ENCODE measurements around the gene DPF3. TPM values are rescaled to one million over a fixed set of nuclear protein-coding genes. Genes with fewer than 3 reads are reported as not detected.

Gene DPF3
- total RNA-seq, 2 donors from 2014 or later, result 0.78 to 4.0 TPM

- ATAC-seq (no peak), DNase-seq (no peak)
- Histone ChIP-seq H3K4me3 (no peak overlapping the region), H3K36me3 (replicated peaks in 1 of 2; ENCODE audit: insufficient read depth in 1 of 2, low read depth in 2 of 2) (no peaks in the 10 kb centered on the region), H3K27ac (no peak overlapping the region), H3K9me3 (no peaks in the 10 kb centered on the region), H3K4me1 (no peaks in the 10 kb centered on the region), H3K27me3 (no peaks in the 10 kb centered on the region)
- no peak for TF ChIP-seq CTCF (IDR thresholded peaks at IDR 0.05)
- TF ChIP-seq POLR2A (IDR thresholded peaks at IDR 0.05), result no peak
- 57 to 76% methylated on average over 22 to 25 of the region's 27 CpGs for WGBS, 2 donors
- intact Hi-C loops (cut with DNase I), result no loop called here
These were observed 214.3 kb downstream of the DPF3 start for GRCh38 chr14:72679536-72680151.

GRCh38 chr14:72679141-72679535 lies 214.8 kb downstream of the DPF3 start:
- Histone ChIP-seq H3K4me3 (no peak overlapping the region), H3K27ac (no peak overlapping the region), H3K27me3 (no peaks in the 10 kb centered on the region), H3K36me3 (replicated peaks in 1 of 2; ENCODE audit: insufficient read depth in 1 of 2, low read depth in 2 of 2) (no peaks in the 10 kb centered on the region), H3K9me3 (no peaks in the 10 kb centered on the region), H3K4me1 (no peaks in the 10 kb centered on the region)
- ATAC-seq (no peak), DNase-seq (no peak)
- WGBS, 2 donors, result 59 to 92% methylated on average over 14 of the region's 14 CpGs
- TF ChIP-seq POLR2A (IDR thresholded peaks at IDR 0.05), result no peak
- TF ChIP-seq CTCF (IDR thresholded peaks at IDR 0.05), result no peak
- intact Hi-C loops (cut with DNase I), result no loop called here

GRCh38 chr14:72678356-72678755 lies 215.5 kb downstream of the DPF3 start:
- no peaks in the 10 kb centered on the region for H3K36me3 ChIP-seq (replicated peaks in 1 of 2; ENCODE audit: insufficient read depth in 1 of 2, low read depth in 2 of 2)
- no peaks in the 10 kb centered on the region for H3K27me3 ChIP-seq
- TF ChIP-seq POLR2A (IDR thresholded peaks at IDR 0.05) (no peak), CTCF (IDR thresholded peaks at IDR 0.05) (no peak)
- no peaks in the 10 kb centered on the region for H3K4me1 ChIP-seq
- intact Hi-C loops (cut with DNase I), result no loop called here
- no peak for DNase-seq
- H3K4me3 ChIP-seq, result no peak overlapping the region
- WGBS, 2 donors, result 91 to 96% methylated on average over 5 of the region's 5 CpGs
- no peaks in the 10 kb centered on the region for H3K9me3 ChIP-seq
- H3K27ac ChIP-seq, result no peak overlapping the region
- no peak for ATAC-seq

- ATAC-seq, result no peak
These were observed 216.2 kb downstream of the DPF3 start for GRCh38 chr14:72677664-72678063.

More at GRCh38 chr14:72677664-72678063, 216.2 kb downstream of the DPF3 start:
- intact Hi-C loops (cut with DNase I), result no loop called here
- Histone ChIP-seq H3K9me3 (no peaks in the 10 kb centered on the region), H3K36me3 (replicated peaks in 1 of 2; ENCODE audit: insufficient read depth in 1 of 2, low read depth in 2 of 2) (no peaks in the 10 kb centered on the region), H3K27me3 (no peaks in the 10 kb centered on the region), H3K4me1 (no peaks in the 10 kb centered on the region), H3K4me3 (no peak overlapping the region), H3K27ac (no peak overlapping the region)
- DNase-seq, result no peak
- WGBS, 2 donors, result 71 to 80% methylated on average over 4 of the region's 4 CpGs
- TF ChIP-seq POLR2A (IDR thresholded peaks at IDR 0.05) (no peak), CTCF (IDR thresholded peaks at IDR 0.05) (no peak)
